ENCODE results near the gene TMEM109. TPM values are rescaled to one million over a fixed set of nuclear protein-coding genes. Genes with fewer than 3 reads are reported as not detected.

TMEM109 gene
- total RNA-seq, 1 experiment from 2014 or later, result 26.8 TPM

DNA sequence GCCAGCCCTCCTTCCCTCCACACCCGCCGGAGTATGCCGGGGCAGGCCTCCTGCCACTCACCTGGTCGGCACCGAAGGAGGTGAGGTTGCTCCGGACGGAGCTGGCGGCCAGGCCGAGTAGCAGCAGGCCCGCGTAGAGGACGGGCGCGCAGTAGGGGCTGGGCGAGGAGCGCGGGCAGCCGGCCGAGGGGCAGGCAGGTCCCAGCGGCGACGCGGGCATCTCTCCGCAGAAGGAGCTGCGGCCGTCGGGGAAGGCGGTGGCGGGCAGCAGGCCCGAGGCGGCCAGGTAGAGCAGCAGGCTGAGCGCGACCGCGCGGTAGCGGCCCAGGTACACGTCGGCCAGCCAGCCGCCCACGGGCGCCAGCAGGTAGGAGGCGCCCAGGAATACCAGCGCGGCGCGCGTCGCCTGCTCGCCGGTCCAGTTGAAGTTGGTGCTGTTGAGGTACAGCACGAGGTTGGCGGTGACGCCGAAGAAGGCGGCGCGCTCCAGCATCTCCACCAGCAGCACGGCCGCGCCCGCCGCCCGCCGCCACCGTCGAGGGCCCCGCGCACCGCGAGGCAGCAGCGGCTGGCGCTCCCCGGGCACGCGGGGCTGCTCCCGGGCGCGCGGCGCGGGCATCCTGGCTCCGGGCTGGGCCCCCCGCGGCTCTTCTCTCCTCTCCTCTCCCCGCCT lies 37.1 kb downstream of the TMEM109 start (continued):
- TF ChIP-seq, protein P1, sequence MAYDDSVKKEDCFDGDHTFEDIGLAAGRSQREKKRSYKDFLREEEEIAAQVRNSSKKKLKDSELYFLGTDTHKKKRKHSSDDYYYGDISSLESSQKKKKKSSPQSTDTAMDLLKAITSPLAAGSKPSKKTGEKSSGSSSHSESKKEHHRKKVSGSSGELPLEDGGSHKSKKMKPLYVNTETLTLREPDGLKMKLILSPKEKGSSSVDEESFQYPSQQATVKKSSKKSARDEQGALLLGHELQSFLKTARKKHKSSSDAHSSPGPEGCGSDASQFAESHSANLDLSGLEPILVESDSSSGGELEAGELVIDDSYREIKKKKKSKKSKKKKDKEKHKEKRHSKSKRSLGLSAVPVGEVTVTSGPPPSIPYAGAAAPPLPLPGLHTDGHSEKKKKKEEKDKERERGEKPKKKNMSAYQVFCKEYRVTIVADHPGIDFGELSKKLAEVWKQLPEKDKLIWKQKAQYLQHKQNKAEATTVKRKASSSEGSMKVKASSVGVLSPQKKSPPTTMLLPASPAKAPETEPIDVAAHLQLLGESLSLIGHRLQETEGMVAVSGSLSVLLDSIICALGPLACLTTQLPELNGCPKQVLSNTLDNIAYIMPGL (CRISPR knock-in tag; IDR thresholded peaks at IDR 0.05), result no peak
- TF ChIP-seq IRF2 (CRISPR knock-in tag; IDR thresholded peaks at IDR 0.05; ENCODE audit: borderline replicate concordance, low read depth) (no peak), FOXJ3 (CRISPR knock-in tag; IDR thresholded peaks at IDR 0.05; ENCODE audit: borderline replicate concordance) (no peak), TP53 (CRISPR knock-in tag; IDR thresholded peaks at IDR 0.05) (peak; percentile 90; the same call in 1 of the 2 replicates), ESRRA (CRISPR knock-in tag; IDR thresholded peaks at IDR 0.05; ENCODE audit: borderline replicate concordance) (0 out of 2 replicates have a peak, but pooled peaks have one; percentile 87), TCF7 (CRISPR knock-in tag; IDR thresholded peaks at IDR 0.05; ENCODE audit: low read depth) (0 out of 2 replicates have a peak, but pooled peaks have one; percentile 32), SMAD3 (CRISPR knock-in tag; IDR thresholded peaks at IDR 0.05; ENCODE audit: borderline replicate concordance) (peak; percentile 89), ZNF263 (CRISPR knock-in tag; IDR thresholded peaks at IDR 0.05; ENCODE audit: low read depth) (no peak), GRHL2 (CRISPR knock-in tag; IDR thresholded peaks at IDR 0.05; ENCODE audit: insufficient replicate concordance, severe bottlenecking) (no peak), TEAD1 (CRISPR knock-in tag; IDR thresholded peaks at IDR 0.05) (peak; percentile 91), CREB1 (CRISPR knock-in tag; IDR thresholded peaks at IDR 0.05) (peak; percentile 72; the same call in 1 of the 2 replicates), ELF4 (CRISPR knock-in tag; IDR thresholded peaks at IDR 0.05; ENCODE audit: low read depth) (0 out of 2 replicates have a peak, but pooled peaks have one; percentile 68), NFE2L1 (CRISPR knock-in tag; IDR thresholded peaks at IDR 0.05) (0 out of 2 replicates have a peak, but pooled peaks have one; percentile 76), CREM (CRISPR knock-in tag; IDR thresholded peaks at IDR 0.05) (peak; percentile 71; the same call in 1 of the 2 replicates), KAT7 (CRISPR knock-in tag; IDR thresholded peaks at IDR 0.05; ENCODE audit: borderline replicate concordance) (0 out of 2 replicates have a peak, but pooled peaks have one; percentile 46), FOXP1 (CRISPR knock-in tag; IDR thresholded peaks at IDR 0.05; ENCODE audit: borderline replicate concordance) (peak; percentile 93), ZNF232 (CRISPR knock-in tag; IDR thresholded peaks at IDR 0.05) (peak; percentile 86), ETV6 (CRISPR knock-in tag; IDR thresholded peaks at IDR 0.05) (peak; percentile 85; the same call in 1 of the 2 replicates), FOXK1 (CRISPR knock-in tag; IDR thresholded peaks at IDR 0.05) (peak; percentile 85), NFYB (CRISPR knock-in tag; conservative IDR thresholded peaks at IDR 0.05; ENCODE audit: low read depth) (0 out of 2 replicates have a peak, but pooled peaks have one; percentile 8), RORB (CRISPR knock-in tag; IDR thresholded peaks at IDR 0.05) (no peak), ZBTB21 (CRISPR knock-in tag; IDR thresholded peaks at IDR 0.05; ENCODE audit: borderline replicate concordance) (peak; percentile 86)
- TF ChIP-seq, protein P2, sequence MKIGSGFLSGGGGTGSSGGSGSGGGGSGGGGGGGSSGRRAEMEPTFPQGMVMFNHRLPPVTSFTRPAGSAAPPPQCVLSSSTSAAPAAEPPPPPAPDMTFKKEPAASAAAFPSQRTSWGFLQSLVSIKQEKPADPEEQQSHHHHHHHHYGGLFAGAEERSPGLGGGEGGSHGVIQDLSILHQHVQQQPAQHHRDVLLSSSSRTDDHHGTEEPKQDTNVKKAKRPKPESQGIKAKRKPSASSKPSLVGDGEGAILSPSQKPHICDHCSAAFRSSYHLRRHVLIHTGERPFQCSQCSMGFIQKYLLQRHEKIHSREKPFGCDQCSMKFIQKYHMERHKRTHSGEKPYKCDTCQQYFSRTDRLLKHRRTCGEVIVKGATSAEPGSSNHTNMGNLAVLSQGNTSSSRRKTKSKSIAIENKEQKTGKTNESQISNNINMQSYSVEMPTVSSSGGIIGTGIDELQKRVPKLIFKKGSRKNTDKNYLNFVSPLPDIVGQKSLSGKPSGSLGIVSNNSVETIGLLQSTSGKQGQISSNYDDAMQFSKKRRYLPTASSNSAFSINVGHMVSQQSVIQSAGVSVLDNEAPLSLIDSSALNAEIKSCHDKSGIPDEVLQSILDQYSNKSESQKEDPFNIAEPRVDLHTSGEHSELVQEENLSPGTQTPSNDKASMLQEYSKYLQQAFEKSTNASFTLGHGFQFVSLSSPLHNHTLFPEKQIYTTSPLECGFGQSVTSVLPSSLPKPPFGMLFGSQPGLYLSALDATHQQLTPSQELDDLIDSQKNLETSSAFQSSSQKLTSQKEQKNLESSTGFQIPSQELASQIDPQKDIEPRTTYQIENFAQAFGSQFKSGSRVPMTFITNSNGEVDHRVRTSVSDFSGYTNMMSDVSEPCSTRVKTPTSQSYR (CRISPR knock-in tag; IDR thresholded peaks at IDR 0.05), result peak; percentile 64; the same call in 1 of the 2 replicates
- TF ChIP-seq, protein P3, sequence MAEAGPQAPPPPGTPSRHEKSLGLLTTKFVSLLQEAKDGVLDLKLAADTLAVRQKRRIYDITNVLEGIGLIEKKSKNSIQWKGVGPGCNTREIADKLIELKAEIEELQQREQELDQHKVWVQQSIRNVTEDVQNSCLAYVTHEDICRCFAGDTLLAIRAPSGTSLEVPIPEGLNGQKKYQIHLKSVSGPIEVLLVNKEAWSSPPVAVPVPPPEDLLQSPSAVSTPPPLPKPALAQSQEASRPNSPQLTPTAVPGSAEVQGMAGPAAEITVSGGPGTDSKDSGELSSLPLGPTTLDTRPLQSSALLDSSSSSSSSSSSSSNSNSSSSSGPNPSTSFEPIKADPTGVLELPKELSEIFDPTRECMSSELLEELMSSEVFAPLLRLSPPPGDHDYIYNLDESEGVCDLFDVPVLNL (CRISPR knock-in tag; IDR thresholded peaks at IDR 0.05; ENCODE audit: borderline replicate concordance, low read depth), result peak; percentile 13; the same call in 1 of the 2 replicates
- TF ChIP-seq, protein P4, sequence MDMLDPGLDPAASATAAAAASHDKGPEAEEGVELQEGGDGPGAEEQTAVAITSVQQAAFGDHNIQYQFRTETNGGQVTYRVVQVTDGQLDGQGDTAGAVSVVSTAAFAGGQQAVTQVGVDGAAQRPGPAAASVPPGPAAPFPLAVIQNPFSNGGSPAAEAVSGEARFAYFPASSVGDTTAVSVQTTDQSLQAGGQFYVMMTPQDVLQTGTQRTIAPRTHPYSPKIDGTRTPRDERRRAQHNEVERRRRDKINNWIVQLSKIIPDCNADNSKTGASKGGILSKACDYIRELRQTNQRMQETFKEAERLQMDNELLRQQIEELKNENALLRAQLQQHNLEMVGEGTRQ (CRISPR knock-in tag; IDR thresholded peaks at IDR 0.05), result 0 out of 2 replicates have a peak, but pooled peaks have one; percentile 29
- TF ChIP-seq, protein P5, sequence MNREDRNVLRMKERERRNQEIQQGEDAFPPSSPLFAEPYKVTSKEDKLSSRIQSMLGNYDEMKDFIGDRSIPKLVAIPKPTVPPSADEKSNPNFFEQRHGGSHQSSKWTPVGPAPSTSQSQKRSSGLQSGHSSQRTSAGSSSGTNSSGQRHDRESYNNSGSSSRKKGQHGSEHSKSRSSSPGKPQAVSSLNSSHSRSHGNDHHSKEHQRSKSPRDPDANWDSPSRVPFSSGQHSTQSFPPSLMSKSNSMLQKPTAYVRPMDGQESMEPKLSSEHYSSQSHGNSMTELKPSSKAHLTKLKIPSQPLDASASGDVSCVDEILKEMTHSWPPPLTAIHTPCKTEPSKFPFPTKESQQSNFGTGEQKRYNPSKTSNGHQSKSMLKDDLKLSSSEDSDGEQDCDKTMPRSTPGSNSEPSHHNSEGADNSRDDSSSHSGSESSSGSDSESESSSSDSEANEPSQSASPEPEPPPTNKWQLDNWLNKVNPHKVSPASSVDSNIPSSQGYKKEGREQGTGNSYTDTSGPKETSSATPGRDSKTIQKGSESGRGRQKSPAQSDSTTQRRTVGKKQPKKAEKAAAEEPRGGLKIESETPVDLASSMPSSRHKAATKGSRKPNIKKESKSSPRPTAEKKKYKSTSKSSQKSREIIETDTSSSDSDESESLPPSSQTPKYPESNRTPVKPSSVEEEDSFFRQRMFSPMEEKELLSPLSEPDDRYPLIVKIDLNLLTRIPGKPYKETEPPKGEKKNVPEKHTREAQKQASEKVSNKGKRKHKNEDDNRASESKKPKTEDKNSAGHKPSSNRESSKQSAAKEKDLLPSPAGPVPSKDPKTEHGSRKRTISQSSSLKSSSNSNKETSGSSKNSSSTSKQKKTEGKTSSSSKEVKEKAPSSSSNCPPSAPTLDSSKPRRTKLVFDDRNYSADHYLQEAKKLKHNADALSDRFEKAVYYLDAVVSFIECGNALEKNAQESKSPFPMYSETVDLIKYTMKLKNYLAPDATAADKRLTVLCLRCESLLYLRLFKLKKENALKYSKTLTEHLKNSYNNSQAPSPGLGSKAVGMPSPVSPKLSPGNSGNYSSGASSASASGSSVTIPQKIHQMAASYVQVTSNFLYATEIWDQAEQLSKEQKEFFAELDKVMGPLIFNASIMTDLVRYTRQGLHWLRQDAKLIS (CRISPR knock-in tag; IDR thresholded peaks at IDR 0.05; ENCODE audit: borderline replicate concordance), result no peak
- TF ChIP-seq, protein P6, sequence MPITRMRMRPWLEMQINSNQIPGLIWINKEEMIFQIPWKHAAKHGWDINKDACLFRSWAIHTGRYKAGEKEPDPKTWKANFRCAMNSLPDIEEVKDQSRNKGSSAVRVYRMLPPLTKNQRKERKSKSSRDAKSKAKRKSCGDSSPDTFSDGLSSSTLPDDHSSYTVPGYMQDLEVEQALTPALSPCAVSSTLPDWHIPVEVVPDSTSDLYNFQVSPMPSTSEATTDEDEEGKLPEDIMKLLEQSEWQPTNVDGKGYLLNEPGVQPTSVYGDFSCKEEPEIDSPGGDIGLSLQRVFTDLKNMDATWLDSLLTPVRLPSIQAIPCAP (CRISPR knock-in tag; IDR thresholded peaks at IDR 0.05), result peak; percentile 91
